Prostate gland (tissue), 2 donors: ENCODE results near the gene SPTSSB. TPM values are rescaled to one million over a fixed set of nuclear protein-coding genes. Genes with fewer than 3 reads are reported as not detected.

Experiments
- DNase-seq: peaks from one replicate; pipeline ENCODE4 v3.0.0-alpha.2; 2019; ENCODE audit warnings: low spot score
- H3K27ac ChIP-seq, 2 donors: fragments of 200-600 bp; sonication (generic); 2 replicates each; pipeline ENCODE4 v1.5.1; 2017 to 2019
- H3K27me3 ChIP-seq: fragments of 200-600 bp; sonication (generic); replicated peaks from 2 replicates; pipeline ENCODE4 v1.5.1; 2019; ENCODE audit not compliant: insufficient read depth
- H3K36me3 ChIP-seq, 2 donors: fragments of 200-600 bp; sonication (generic); 1 replicate in 1 of 2; 2 replicates in 1 of 2; pipeline versions ENCODE4 v1.5.1 to v1.8.1; 2017 to 2019
- H3K4me1 ChIP-seq: fragments of 200-600 bp; sonication (generic); replicated peaks from 2 replicates; pipeline ENCODE4 v1.5.1; 2019
- H3K4me3 ChIP-seq, 2 donors: fragments of 200-600 bp; sonication (generic); 2 replicates each; pipeline ENCODE4 v1.5.1; 2017 to 2019
- H3K9me3 ChIP-seq: fragments of 200-600 bp; sonication (generic); 2 replicates; pipeline ENCODE4 v1.5.1; 2017
- CTCF ChIP-seq, 4 experiments: fragments of 200-600 bp in 2 of 4; fragments of 450-650 bp in 2 of 4; sonication (generic) in 2 of 4; IDR thresholded peaks; 1 replicate in 3 of 4; 2 replicates in 1 of 4; pipeline ENCODE4 v1.5.1; 2016 to 2019; ENCODE audit warnings: antibody characterized with exemption in 4 of 4, mild to moderate bottlenecking in 2 of 4, moderate library complexity in 2 of 4
- POLR2A ChIP-seq: fragments of 450-650 bp; IDR thresholded peaks from one replicate; pipeline ENCODE4 v1.6.1; 2016; ENCODE audit warnings: antibody characterized with exemption, mild to moderate bottlenecking
- POLR2AphosphoS5 ChIP-seq: sonication (generic); formaldehyde crosslinking; IDR thresholded peaks from one replicate; pipeline ENCODE4 v1.6.1; 2017; ENCODE audit warnings: antibody characterized with exemption
- WGBS: methylation state at CpG from one replicate; pipeline ENCODE4 v1.1.5; 2018; 5-methylcytosine and 5-hydroxymethylcytosine counted together
- intact Hi-C: fragments of 100-400 bp; cut with DNase I; formaldehyde crosslinking; loops from one replicate; pipeline ENCODE4 v1.14.2; 2022
- total RNA-seq, 2 donors: library from RNA; depleted of rRNA; stranded (reverse); fragments of >200 nt; gene quantifications; one replicate each; pipeline ENCODE4 v1.1.0, GENCODE V29; 2016

SPTSSB gene
- total RNA-seq, 2 donors from 2014 or later = 6.2 to 94.5 TPM

GRCh38 chr3:161409069-161409468 is 37.8 kb upstream of the SPTSSB start:
- no peaks in the 10 kb centered on the region for H3K36me3 ChIP-seq
- 15% methylated on average over 3 of the region's 3 CpGs for WGBS
- H3K9me3 ChIP-seq = no peaks in the 10 kb centered on the region
- H3K27me3 ChIP-seq = no peaks in the 10 kb centered on the region
- H3K27ac ChIP-seq = no peak overlapping the region
- intact Hi-C loops = no loop called here
- TF ChIP-seq CTCF (IDR thresholded peaks at IDR 0.05) (peak in 3 of 4 experiments; percentile 33 to 58 (median 52)), POLR2A (no peak), POLR2AphosphoS5 (no peak)
- H3K4me1 ChIP-seq = peaks cover 4% of the 10 kb centered on the region
- H3K4me3 ChIP-seq = no peak overlapping the region
- no peak for DNase-seq

- Histone ChIP-seq H3K27me3 (no peaks in the 10 kb centered on the region), H3K36me3 (no peaks in the 10 kb centered on the region), H3K9me3 (no peaks in the 10 kb centered on the region), H3K4me3 (no peak overlapping the region), H3K27ac (no peak overlapping the region), H3K4me1 (peaks cover 4% of the 10 kb centered on the region)
- TF ChIP-seq CTCF (IDR thresholded peaks at IDR 0.05) = no peak
- peak; percentile 13 for TF ChIP-seq POLR2AphosphoS5
- intact Hi-C loops = no loop called here
- WGBS = 43% methylated on average over 1 of the region's 1 CpG
- no peak for DNase-seq
Measured at GRCh38 chr3:161406594-161407555, 35.6 kb upstream of the SPTSSB start.

- intact Hi-C loops = no loop called here
- H3K4me3 ChIP-seq = no peak overlapping the region
- H3K36me3 ChIP-seq = no peaks in the 10 kb centered on the region
- no peaks in the 10 kb centered on the region for H3K27me3 ChIP-seq
- TF ChIP-seq POLR2AphosphoS5 (no peak), POLR2A (no peak), CTCF (IDR thresholded peaks at IDR 0.05) (no peak)
- H3K27ac ChIP-seq = no peak overlapping the region
- no peaks in the 10 kb centered on the region for H3K4me1 ChIP-seq
- no peak for DNase-seq
- WGBS = 90% methylated on average over 4 of the region's 4 CpGs
- H3K9me3 ChIP-seq = no peaks in the 10 kb centered on the region
Measured at GRCh38 chr3:161405836-161406235, 34.5 kb upstream of the SPTSSB start.

- H3K36me3 ChIP-seq = no peaks in the 10 kb centered on the region
- no peaks in the 10 kb centered on the region for H3K4me1 ChIP-seq
- no peak overlapping the region for H3K27ac ChIP-seq
- H3K4me3 ChIP-seq = no peak overlapping the region
- no peaks in the 10 kb centered on the region for H3K9me3 ChIP-seq
- TF ChIP-seq POLR2A (no peak), CTCF (IDR thresholded peaks at IDR 0.05) (no peak), POLR2AphosphoS5 (no peak)
- intact Hi-C loops = no loop called here
- no peak for DNase-seq
- no peaks in the 10 kb centered on the region for H3K27me3 ChIP-seq
- 100% methylated on average over 1 of the region's 1 CpG for WGBS
Measured at GRCh38 chr3:161405087-161405486, 33.8 kb upstream of the SPTSSB start.

- Histone ChIP-seq H3K27me3 (no peaks in the 10 kb centered on the region), H3K36me3 (no peaks in the 10 kb centered on the region), H3K4me3 (no peak overlapping the region), H3K9me3 (no peaks in the 10 kb centered on the region), H3K4me1 (no peaks in the 10 kb centered on the region), H3K27ac (no peak overlapping the region)
- TF ChIP-seq POLR2A = no peak
- no peak for TF ChIP-seq POLR2AphosphoS5
- TF ChIP-seq CTCF (IDR thresholded peaks at IDR 0.05) = no peak
- DNase-seq = no peak
- intact Hi-C loops = no loop called here
Measured at GRCh38 chr3:161403251-161403650, 31.9 kb upstream of the SPTSSB start.
